Thoracic aorta (tissue), 2 donors: ENCODE results near the gene RHOH. TPM values are rescaled to one million over a fixed set of nuclear protein-coding genes. Genes with fewer than 3 reads are reported as not detected.

ENCODE experiments used
- ATAC-seq: fragments of 150-250 bp; one replicate; pipeline ENCODE4 v1.8.0; 2017; ENCODE audit warnings: low read depth; ENCODE audit not compliant: insufficient number of reproducible peaks, low FRiP score
- DNase-seq: peaks from one replicate; pipeline ENCODE4 v3.0.0-alpha.2; 2020; ENCODE audit warnings: low spot score
- H3K27ac ChIP-seq, 2 donors: fragments of 200-600 bp; sonication (generic); 1 replicate in 1 of 2; 2 replicates in 1 of 2; pipeline ENCODE4 v1.5.1; 2016; ENCODE audit warnings: mild to moderate bottlenecking in 2 of 2, moderate library complexity in 2 of 2
- H3K27me3 ChIP-seq: fragments of 200-600 bp; sonication (generic); replicated peaks from 2 replicates; pipeline ENCODE4 v1.6.0; 2016; ENCODE audit warnings: mild to moderate bottlenecking; ENCODE audit not compliant: insufficient read depth
- H3K36me3 ChIP-seq: fragments of 200-600 bp; sonication (generic); one replicate; pipeline ENCODE4 v1.5.1; 2016
- H3K4me1 ChIP-seq, 2 donors: fragments of 200-600 bp; sonication (generic); 1 replicate in 1 of 2; 2 replicates in 1 of 2; pipeline versions ENCODE4 v1.5.1 to v1.6.0; 2016; ENCODE audit warnings: low read depth in 2 of 2, mild to moderate bottlenecking in 1 of 2; ENCODE audit not compliant: control insufficient read depth in 1 of 2
- H3K4me3 ChIP-seq: fragments of 200-600 bp; sonication (generic); 2 replicates; pipeline ENCODE4 v1.5.1; 2016; ENCODE audit warnings: mild to moderate bottlenecking
- H3K9me3 ChIP-seq: fragments of 200-600 bp; sonication (generic); 2 replicates; pipeline ENCODE4 v1.5.1; 2016
- CTCF ChIP-seq: fragments of 200-600 bp; sonication (generic); IDR thresholded peaks from one replicate; pipeline ENCODE4 v1.5.1; 2019; ENCODE audit warnings: antibody characterized with exemption
- total RNA-seq, 2 donors: library from RNA; depleted of rRNA; stranded (reverse); fragments of >200 nt; gene quantifications; one replicate each; pipeline versions ENCODE4 v1.1.0 to v1.2.3, GENCODE V29; 2016

Gene RHOH
- total RNA-seq, 2 donors from 2014 or later: 5.8 to 10.2 TPM

- no peak overlapping the region for H3K4me3 ChIP-seq
- H3K27ac ChIP-seq: no peak overlapping the region
- no peaks in the 10 kb centered on the region for H3K9me3 ChIP-seq
- H3K36me3 ChIP-seq: no peaks in the 10 kb centered on the region
- ATAC-seq: no peak
- DNase-seq: no peak
- no peaks in the 10 kb centered on the region for H3K27me3 ChIP-seq
- no peaks in the 10 kb centered on the region for H3K4me1 ChIP-seq
- TF ChIP-seq CTCF: no peak
Measured at GRCh38 chr4:40190880-40191815, 5.7 kb upstream of the RHOH start.

- DNase-seq: no peak
- H3K4me1 ChIP-seq: no peaks in the 10 kb centered on the region
- ATAC-seq: no peak
- H3K27ac ChIP-seq: no peak overlapping the region
- TF ChIP-seq CTCF: no peak
- no peaks in the 10 kb centered on the region for H3K27me3 ChIP-seq
- H3K4me3 ChIP-seq: no peak overlapping the region
- no peaks in the 10 kb centered on the region for H3K36me3 ChIP-seq
- H3K9me3 ChIP-seq: no peaks in the 10 kb centered on the region
Measured at GRCh38 chr4:40192114-40193015, 4.5 kb upstream of the RHOH start.

- Histone ChIP-seq H3K4me1 (no peaks in the 10 kb centered on the region), H3K9me3 (no peaks in the 10 kb centered on the region), H3K27me3 (no peaks in the 10 kb centered on the region), H3K36me3 (no peaks in the 10 kb centered on the region), H3K4me3 (no peak overlapping the region), H3K27ac (no peak overlapping the region)
- no peak for DNase-seq
- ATAC-seq: no peak
- no peak for TF ChIP-seq CTCF
Measured at GRCh38 chr4:40193016-40193571, 3.7 kb upstream of the RHOH start.

GRCh38 chr4:40193578-40193977, 3.3 kb upstream of the RHOH start:
- H3K9me3 ChIP-seq: no peaks in the 10 kb centered on the region
- no peak overlapping the region for H3K4me3 ChIP-seq
- H3K27ac ChIP-seq: no peak overlapping the region
- TF ChIP-seq CTCF: no peak
- no peak for DNase-seq
- no peaks in the 10 kb centered on the region for H3K27me3 ChIP-seq
- H3K36me3 ChIP-seq: no peaks in the 10 kb centered on the region
- ATAC-seq: no peak
- no peaks in the 10 kb centered on the region for H3K4me1 ChIP-seq
